IPS-NIHi7 (cell line): ENCODE results near the gene BHLHA15.

Source experiments
- DNase-seq: peaks from one replicate; pipeline ENCODE4 v3.0.0; 2012; ENCODE audit warnings: mixed read lengths; ENCODE audit errors: extremely low spot score

BHLHA15 gene

GRCh38 chr7:98244871-98245270, 33.6 kb downstream of the BHLHA15 start:
- DNase-seq, result no peak

- no peak for DNase-seq
These were observed 36.9 kb downstream of the BHLHA15 start for GRCh38 chr7:98248156-98248555.

GRCh38 chr7:98249106-98249505, 37.9 kb downstream of the BHLHA15 start:
- DNase-seq, result peak; percentile 12

- peak; percentile 24 for DNase-seq
These were observed 39.5 kb downstream of the BHLHA15 start for GRCh38 chr7:98250789-98251188.

- peak; percentile 21 for DNase-seq
These were observed 40.0 kb downstream of the BHLHA15 start for GRCh38 chr7:98251231-98251600.

- DNase-seq, result peak; percentile 100
These were observed 40.6 kb downstream of the BHLHA15 start, which contains the start of gene TECPR1 for GRCh38 chr7:98251601-98252424. Gene TECPR1, minus strand, starts transcription at chr7:98252232. Its CDS starts 6,086 bp downstream, at chr7:98246146.

- DNase-seq, result no peak
These were observed 41.3 kb downstream of the BHLHA15 start for GRCh38 chr7:98252425-98253054.

GRCh38 chr7:98254516-98254915, 43.3 kb downstream of the BHLHA15 start:
- no peak for DNase-seq

GRCh38 chr7:98254951-98255610, 43.8 kb downstream of the BHLHA15 start:
- no peak for DNase-seq

GRCh38 chr7:98256431-98256830, 45.2 kb downstream of the BHLHA15 start:
- no peak for DNase-seq

- DNase-seq, result no peak
These were observed 46.5 kb downstream of the BHLHA15 start for GRCh38 chr7:98257701-98258100.
